PC-9 (cell line): ENCODE results near the gene KCNN1.

Source experiments
- EZH2 ChIP-seq: fragments of 200-600 bp; sonication (generic); IDR thresholded peaks from 2 replicates; pipeline ENCODE4 v1.8.0; 2017; ENCODE audit warnings: antibody characterized with exemption, low read depth
- TF ChIP-seq, protein P1 (sequence below): fragments of 200-600 bp; sonication (generic); conservative IDR thresholded peaks from 2 replicates; pipeline ENCODE4 v1.6.1; 2017; ENCODE audit warnings: mixed run types, antibody characterized with exemption, mild to moderate bottlenecking, moderate library complexity

DNA sequence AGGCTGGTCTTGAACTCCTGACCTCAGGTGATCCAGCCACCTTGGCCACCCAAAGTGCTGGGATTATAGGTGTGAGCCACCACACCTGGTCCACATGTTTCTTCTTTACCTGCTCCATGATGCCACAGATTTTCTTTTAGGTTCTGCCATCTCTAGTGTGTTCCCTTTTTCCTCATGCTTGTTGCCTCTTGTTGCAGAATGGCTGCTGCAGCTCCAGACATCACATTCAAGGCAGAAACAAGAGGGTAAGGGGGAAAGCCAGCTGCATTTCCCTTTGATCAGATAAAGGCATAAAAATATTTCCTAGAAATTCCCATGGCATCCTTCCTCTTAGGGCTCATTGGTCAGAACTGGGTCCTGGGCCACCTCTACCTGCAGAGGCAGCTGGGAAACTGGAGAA is 46.4 kb upstream of the KCNN1 start:
- TF ChIP-seq, protein P1, sequence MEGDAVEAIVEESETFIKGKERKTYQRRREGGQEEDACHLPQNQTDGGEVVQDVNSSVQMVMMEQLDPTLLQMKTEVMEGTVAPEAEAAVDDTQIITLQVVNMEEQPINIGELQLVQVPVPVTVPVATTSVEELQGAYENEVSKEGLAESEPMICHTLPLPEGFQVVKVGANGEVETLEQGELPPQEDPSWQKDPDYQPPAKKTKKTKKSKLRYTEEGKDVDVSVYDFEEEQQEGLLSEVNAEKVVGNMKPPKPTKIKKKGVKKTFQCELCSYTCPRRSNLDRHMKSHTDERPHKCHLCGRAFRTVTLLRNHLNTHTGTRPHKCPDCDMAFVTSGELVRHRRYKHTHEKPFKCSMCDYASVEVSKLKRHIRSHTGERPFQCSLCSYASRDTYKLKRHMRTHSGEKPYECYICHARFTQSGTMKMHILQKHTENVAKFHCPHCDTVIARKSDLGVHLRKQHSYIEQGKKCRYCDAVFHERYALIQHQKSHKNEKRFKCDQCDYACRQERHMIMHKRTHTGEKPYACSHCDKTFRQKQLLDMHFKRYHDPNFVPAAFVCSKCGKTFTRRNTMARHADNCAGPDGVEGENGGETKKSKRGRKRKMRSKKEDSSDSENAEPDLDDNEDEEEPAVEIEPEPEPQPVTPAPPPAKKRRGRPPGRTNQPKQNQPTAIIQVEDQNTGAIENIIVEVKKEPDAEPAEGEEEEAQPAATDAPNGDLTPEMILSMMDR, result no peak
- TF ChIP-seq EZH2, result no peak
